Motor neuron (in vitro differentiated cells): Measurements from ENCODE around the gene CAPRIN1. TPM values are rescaled to one million over a fixed set of nuclear protein-coding genes. Genes with fewer than 3 reads are reported as not detected.

Source experiments
- ATAC-seq, 8 experiments: fragments of 200-7000 bp; cut with Tn5 transposase; replicated peaks in 6 of 8; 2 replicates each; pipeline ENCODE4 v1.8.0; 2021; ENCODE audit warnings: mild to moderate bottlenecking in 8 of 8, moderate library complexity in 8 of 8
- H3K27ac ChIP-seq, 2 donors: fragments of 250-450 bp; sonication (Bioruptor Pico); 2 replicates each; pipeline ENCODE4 v1.9.0; 2021; ENCODE audit warnings: antibody characterized with exemption in 2 of 2, mild to moderate bottlenecking in 2 of 2, moderate library complexity in 1 of 2
- H3K4me1 ChIP-seq, 2 donors: fragments of 250-450 bp; sonication (Bioruptor Pico); replicated peaks in 1 of 2; 2 replicates each; pipeline ENCODE4 v1.6.1; 2021; ENCODE audit warnings: antibody characterized with exemption in 2 of 2, mild to moderate bottlenecking in 2 of 2, moderate library complexity in 1 of 2
- H3K4me3 ChIP-seq, 5 donors: fragments of 250-450 bp; sonication (Bioruptor Pico); 2 replicates each; pipeline ENCODE4 v1.9.0; 2021; ENCODE audit warnings: antibody characterized with exemption in 5 of 5, mild to moderate bottlenecking in 5 of 5, moderate library complexity in 4 of 5
- whole genome bisulfite sequencing, 10 experiments: fragments of 450-650 bp; shearing (Covaris generic); methylation state at CpG; one replicate each; pipeline ENCODE4 v1.0.0; 2022; 5-methylcytosine and 5-hydroxymethylcytosine counted together
- in situ Hi-C, 9 experiments: fragments of 400-800 bp; cut with MboI; loops; one replicate each; pipeline ENCODE4 v1.15.0; 2021; ENCODE audit warnings: low sequenced_read_pairs in 9 of 9, low pct_unique_long_range_greater_than_20kb in 2 of 9; ENCODE audit not compliant: unreplicated experiment in 9 of 9
- total RNA-seq, 8 experiments: library from RNA; unstranded; fragments of 300-600 nt; gene quantifications; 2 replicates each; pipeline versions ENCODE4 v1.2.3 to v1.2.4, GENCODE V29; 2022

The CAPRIN1 gene
- total RNA-seq, 8 experiments from 2014 or later: 181 to 382 (median 230) TPM

DNA sequence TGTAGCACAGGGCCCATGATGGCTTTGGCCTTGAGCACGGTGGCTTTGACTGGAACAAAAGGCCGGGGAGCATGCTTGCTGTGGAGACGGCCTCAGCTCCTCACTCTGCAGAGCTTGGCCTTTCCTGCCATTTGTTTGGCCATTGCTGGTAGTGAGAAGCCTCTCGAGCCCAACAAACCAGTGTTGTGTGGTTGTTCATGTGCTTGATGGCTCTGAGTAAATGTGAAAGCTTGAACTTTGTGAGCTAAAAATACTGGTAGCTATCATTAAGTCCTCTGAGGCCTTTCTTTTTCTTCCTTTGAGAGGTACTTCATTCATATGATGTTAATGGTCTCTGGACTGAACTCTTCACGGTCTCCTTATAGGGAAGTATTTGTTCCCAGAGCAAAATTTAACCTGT lies 93.5 kb downstream of the CAPRIN1 start:
- peaks cover 20 to 21% of the 10 kb centered on the region in 2 donors for H3K4me1 ChIP-seq
- in situ Hi-C loops: no loop called here
- WGBS, 10 experiments: 40 to 100% (median 94%) methylated on average over 1 to 5 of the region's 5 CpGs; no CpG with 5 or more reads in 4 of the 10 experiments
- no peak for ATAC-seq
- H3K4me3 ChIP-seq: no peak overlapping the region
- no peak overlapping the region for H3K27ac ChIP-seq

- WGBS, 10 experiments: 46 to 91% (median 83%) methylated on average over 1 to 8 of the region's 8 CpGs
These were observed 94.4 kb downstream of the CAPRIN1 start for GRCh38 chr11:34145847-34146381.

GRCh38 chr11:34146411-34146810 lies 94.9 kb downstream of the CAPRIN1 start:
- Histone ChIP-seq H3K4me3 (no peak overlapping the region), H3K4me1 (peaks cover 21 to 27% of the 10 kb centered on the region in 2 donors), H3K27ac (no peak overlapping the region)
- in situ Hi-C loops: no loop called here
- WGBS, 10 experiments: 88 to 100% (median 98%) methylated on average over 1 to 8 of the region's 12 CpGs; no CpG with 5 or more reads in 3 of the 10 experiments
- no peak for ATAC-seq

More at GRCh38 chr11:34145847-34146381, 94.4 kb downstream of the CAPRIN1 start:
- Histone ChIP-seq H3K27ac (no peak overlapping the region), H3K4me3 (no peak overlapping the region), H3K4me1 (peaks cover 21 to 26% of the 10 kb centered on the region in 2 donors)
- in situ Hi-C loops: no loop called here
- no peak for ATAC-seq

- H3K4me1 ChIP-seq: peaks cover 21 to 27% of the 10 kb centered on the region in 2 donors
- 81 to 100% (median 94%) methylated on average over 1 to 5 of the region's 5 CpGs; no CpG with 5 or more reads in 4 of the 10 experiments for WGBS, 10 experiments
- in situ Hi-C loops: no loop called here
- H3K27ac ChIP-seq: no peak overlapping the region
- no peak for ATAC-seq
- H3K4me3 ChIP-seq: no peak overlapping the region
These were observed 95.3 kb downstream of the CAPRIN1 start for GRCh38 chr11:34146866-34147265.

GRCh38 chr11:34147581-34147980 lies 96.0 kb downstream of the CAPRIN1 start:
- Histone ChIP-seq H3K4me3 (no peak overlapping the region), H3K4me1 (peaks cover 21 to 27% of the 10 kb centered on the region in 2 donors), H3K27ac (no peak overlapping the region)
- 67 to 100% (median 100%) methylated on average over 1 to 7 of the region's 8 CpGs; no CpG with 5 or more reads in 4 of the 10 experiments for WGBS, 10 experiments
- in situ Hi-C loops: no loop called here
- no peak for ATAC-seq

- in situ Hi-C loops: no loop called here
- WGBS, 10 experiments: 37 to 100% (median 90%) methylated on average over 1 to 5 of the region's 16 CpGs; no CpG with 5 or more reads in 4 of the 10 experiments
- H3K4me3 ChIP-seq: no peak overlapping the region
- peaks cover 21 to 27% of the 10 kb centered on the region in 2 donors for H3K4me1 ChIP-seq
- ATAC-seq: peak in 5 of 8 experiments; percentile 85 to 88 (median 86)
- peak overlapping the region; percentile 75 to 80 for H3K27ac ChIP-seq
These were observed 97.1 kb downstream of the CAPRIN1 start for GRCh38 chr11:34148504-34149165.

DNA sequence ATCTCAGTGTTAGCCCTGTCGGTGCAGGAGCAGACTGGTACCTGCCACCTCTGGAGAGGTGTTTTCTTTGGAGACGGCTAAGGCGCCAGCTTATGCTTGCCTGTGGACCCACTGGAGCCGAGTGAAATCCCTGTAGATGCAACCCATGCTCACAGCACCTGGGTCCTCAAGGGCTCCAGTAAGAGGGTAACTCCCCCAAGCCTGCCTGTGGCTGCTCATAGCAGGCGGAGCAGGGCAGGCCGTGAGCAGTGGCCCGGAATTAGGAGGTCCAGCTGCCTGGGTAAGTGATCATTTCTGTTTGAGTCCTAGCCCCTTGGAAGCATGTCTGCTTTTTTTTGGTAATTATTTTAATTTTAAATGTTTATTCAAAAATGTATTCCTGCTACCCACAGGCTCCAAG lies 97.7 kb downstream of the CAPRIN1 start:
- H3K27ac ChIP-seq: peak overlapping the region; percentile 75 to 80
- peak in 4 of 8 experiments; percentile 17 to 39 (median 30) for ATAC-seq
- no peak overlapping the region for H3K4me3 ChIP-seq
- peaks cover 21 to 27% of the 10 kb centered on the region in 2 donors for H3K4me1 ChIP-seq
- 64 to 90% (median 67%) methylated on average over 3 to 7 of the region's 7 CpGs; no CpG with 5 or more reads in 6 of the 10 experiments for WGBS, 10 experiments
- in situ Hi-C loops: no loop called here

GRCh38 chr11:34149786-34150185 lies 98.3 kb downstream of the CAPRIN1 start:
- peak in 6 of 8 experiments; percentile 9 to 56 (median 20) for ATAC-seq
- Histone ChIP-seq H3K4me1 (peaks cover 21 to 27% of the 10 kb centered on the region in 2 donors), H3K27ac (no peak overlapping the region), H3K4me3 (no peak overlapping the region)
- in situ Hi-C loops: loop anchor here in 5 of 9 experiments (25.0 kb wide), 2 partner anchors 213 to 338 kb away; partner anchors contain the start of gene ABTB2 (in 2 of the 5)
- 81 to 100% (median 95%) methylated on average over 1 to 5 of the region's 13 CpGs; no CpG with 5 or more reads in 5 of the 10 experiments for WGBS, 10 experiments

DNA sequence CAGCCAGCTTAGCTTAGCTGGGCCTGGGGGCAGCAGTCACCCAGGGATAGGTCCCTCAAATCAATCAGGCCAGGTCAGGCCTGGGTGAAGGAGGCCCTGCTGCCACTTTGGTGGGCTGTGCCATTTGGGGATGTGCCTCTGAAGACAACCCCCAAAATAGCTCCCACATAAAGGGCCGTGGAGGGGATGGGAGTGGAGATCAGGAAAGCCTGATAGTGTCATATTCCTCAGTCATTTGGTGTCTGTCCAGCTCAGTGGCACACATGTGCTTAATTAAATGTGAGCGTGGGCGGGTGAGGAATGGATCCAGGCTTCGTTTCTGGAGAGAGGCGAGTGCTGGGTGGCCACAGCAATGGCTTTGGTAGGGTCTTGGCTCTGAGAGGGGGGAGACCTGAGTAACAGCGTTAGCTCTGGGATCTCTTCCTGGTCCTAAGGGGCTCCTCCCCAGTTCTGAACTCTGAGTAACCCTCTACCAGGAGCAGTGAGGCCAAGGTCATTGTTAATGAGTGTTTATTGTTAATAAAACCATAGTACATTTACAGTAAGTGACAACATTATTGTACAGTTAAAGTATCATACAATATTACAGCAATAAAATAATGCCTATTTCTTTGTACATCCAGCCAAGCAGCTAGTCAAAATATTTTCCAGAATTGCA lies 99.1 kb downstream of the CAPRIN1 start:
- in situ Hi-C loops: loop anchor here in 5 of 9 experiments (25.0 kb wide), 2 partner anchors 212 to 337 kb away; partner anchors contain the start of gene ABTB2 (in 2 of the 5)
- no peak overlapping the region for H3K4me3 ChIP-seq
- WGBS, 10 experiments: 0 to 100% (median 63%) methylated on average over 1 to 5 of the region's 6 CpGs; no CpG with 5 or more reads in 3 of the 10 experiments

More for the DNA sequence above, 99.1 kb downstream of the CAPRIN1 start:
- peak in 3 of 8 experiments; percentile 12 to 56 (median 49) for ATAC-seq
- peaks cover 21 to 27% of the 10 kb centered on the region in 2 donors for H3K4me1 ChIP-seq
- H3K27ac ChIP-seq: no peak overlapping the region

Other genes with a start within 250 kb of the CAPRIN1 start
- gene LMO2, start 159.7 kb upstream of the CAPRIN1 start, total RNA-seq: 10 to 100 TPM in 4 of 8 experiments, 1 to 10 TPM in 4; 1.0 to 81.7 (median 12.2) TPM
- gene NAT10, start 53.9 kb downstream of the CAPRIN1 start, total RNA-seq: 10 to 100 TPM; 20.6 to 72.2 (median 30.8) TPM